Activated CD8-positive, alpha-beta memory T cell treated with anti-CD3 and anti-CD28 coated beads for 48 hours (primary cell): ENCODE data around the gene BRD1.
"Not testable (repeated sequence)": the region's sequence is repeated elsewhere in the genome, so short reads cannot be mapped to it uniquely, and the experiment has no call there.

Source experiments
- DNase-seq, 3 experiments: peaks; one replicate each; pipeline ENCODE4 v3.0.0-alpha.2; 2020; ENCODE audit warnings: low read depth in 2 of 3, low spot score in 2 of 3

Gene BRD1

DNA sequence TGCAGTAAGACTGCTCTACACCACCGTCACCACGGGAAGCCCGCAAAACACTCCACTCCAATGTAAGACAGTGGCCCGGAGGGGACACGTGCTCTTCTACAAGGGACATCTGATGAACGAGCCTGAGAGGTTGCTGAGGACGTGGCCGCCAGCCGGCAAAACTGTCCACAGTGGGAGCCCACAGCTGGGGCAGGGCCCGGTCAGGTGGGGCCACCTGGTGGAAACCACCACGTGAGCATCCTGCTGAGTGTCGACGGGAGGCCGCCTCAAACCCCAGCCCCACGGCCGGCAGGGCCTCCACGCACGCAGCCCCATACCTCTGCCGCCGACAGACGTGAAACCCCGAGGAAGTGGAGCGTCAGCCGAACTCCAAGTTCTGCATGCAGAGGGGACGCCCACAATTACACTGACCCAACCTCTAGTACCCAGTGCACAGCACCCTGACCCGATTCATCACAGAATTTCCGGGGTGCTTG lies 42.6 kb downstream of the BRD1 start:
- no peak for DNase-seq

DNA sequence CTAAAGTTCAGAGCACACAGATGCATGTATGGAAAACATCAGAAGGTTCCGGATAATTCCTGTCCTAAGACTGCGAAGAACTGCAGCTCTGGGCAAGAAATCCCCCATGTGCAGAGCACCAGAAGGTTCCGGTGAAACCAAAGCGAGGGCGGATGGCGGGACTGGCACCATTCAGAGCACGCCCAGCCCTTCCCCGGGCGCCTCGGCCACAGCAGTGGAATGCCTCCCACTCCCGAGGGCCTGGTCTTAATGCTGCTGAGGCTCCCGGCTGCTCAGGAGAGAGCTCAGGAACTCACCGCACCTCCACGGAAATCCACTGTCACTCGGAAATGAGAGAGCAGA lies 43.1 kb downstream of the BRD1 start:
- DNase-seq: no peak

GRCh38 chr22:49783926-49784629 lies 43.6 kb downstream of the BRD1 start:
- no peak for DNase-seq

DNA sequence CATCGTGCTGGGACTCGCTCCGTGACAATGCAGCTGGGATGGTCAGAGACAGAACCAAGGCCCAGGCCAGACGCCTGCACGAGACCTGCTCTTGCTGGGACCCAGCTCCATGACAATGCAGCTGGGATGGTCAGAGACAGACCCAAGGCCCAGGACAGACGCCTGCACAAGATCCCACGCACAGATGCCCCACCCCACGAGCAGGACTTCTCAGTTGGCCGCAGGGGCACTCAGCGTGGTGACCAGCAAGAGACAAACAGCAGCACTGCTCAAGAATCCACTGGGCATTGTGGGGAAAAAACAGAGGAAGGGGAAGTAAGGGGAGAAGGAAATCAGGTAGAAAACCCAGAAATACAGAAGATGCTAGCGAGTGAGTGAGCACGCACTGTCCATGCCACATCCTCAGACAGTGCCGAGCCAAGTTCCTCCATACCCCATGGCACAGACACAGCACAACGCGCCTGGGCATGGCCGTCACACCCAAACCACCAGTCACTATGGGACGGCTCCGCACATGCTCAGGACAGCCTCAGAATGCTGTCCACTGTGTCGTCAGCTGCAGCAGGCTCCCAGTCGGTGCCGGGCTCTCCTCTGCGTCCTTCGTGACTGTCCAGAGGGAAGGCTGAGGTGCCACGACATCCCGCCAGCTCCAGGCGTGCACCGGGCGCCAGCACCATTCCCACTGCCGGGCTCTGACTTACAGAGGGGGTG lies 44.5 kb downstream of the BRD1 start:
- DNase-seq: no peak

- DNase-seq: not testable (repeated sequence)
Measured at GRCh38 chr22:49781886-49782285, 45.8 kb downstream of the BRD1 start.

- no peak for DNase-seq
Measured at GRCh38 chr22:49781289-49781782, 46.3 kb downstream of the BRD1 start.

DNA sequence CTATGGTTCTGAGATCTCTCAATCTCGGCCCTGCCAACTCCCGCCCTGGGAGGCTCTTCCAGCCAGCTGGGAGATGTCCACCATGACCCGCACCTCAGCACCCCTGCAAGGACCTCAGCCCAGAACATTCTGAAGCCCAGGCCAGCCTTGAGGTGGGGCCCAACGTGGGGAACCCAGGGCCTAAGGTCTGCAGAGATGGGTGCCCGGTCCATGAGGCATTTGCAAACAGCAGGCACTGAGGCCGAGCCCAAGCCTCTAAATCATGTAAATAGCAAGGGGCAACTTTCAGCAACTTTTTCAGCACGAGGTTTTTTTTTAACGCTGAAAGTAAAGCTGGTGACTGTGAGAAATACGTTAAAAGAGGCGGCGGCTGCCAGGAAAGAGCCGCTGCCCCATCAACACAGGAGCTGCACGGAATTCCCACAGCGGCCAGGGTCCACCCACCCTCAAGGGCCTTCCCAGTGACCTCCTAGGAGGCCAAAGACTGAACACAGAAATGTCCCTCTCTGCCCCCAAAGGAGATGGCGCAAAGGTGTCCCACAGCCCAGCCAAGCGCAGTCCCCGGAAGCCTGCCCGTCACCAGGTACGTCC lies 46.9 kb downstream of the BRD1 start:
- DNase-seq: no peak

DNA sequence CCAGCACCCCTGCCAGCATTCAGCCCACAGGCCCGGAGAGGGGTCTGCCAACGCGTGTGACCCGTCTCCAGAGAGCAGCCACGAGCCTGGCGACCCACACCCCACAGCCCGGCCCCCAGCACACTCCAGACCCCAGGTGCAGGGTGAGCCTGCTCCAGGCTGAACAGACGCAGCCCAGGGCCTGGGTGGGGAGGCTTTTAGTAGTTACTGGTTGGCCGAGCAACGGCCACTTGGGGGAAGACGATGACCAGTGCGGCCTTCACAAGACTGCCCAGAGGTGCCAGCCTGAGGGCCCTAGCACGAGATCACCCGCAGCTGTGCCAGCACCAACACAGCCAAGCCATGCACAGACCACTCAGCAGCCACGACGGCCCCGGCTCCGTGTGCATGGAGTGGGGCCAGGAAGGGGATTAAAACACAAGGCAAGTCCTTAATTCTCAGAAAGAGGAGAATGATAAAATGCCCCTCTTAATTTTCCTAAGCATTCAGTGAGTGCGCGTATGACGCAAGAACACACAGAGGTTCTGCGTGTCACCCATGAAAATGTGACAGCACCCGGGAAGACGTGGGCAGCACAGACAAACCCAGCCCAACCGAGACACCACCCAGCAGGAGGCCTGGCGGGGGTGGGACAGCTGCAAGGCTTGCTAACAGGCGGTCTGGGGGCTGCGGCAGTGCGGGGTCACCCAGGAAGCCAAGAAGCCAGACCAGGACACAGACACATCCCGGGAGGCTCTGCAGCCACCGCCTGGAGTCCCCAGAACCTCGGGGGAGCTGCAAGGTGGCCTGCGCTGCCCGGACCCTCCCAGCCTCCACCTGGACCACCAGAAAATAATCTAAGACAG lies 47.6 kb downstream of the BRD1 start:
- DNase-seq: no peak

GRCh38 chr22:49779211-49779610 lies 48.5 kb downstream of the BRD1 start:
- DNase-seq: no peak

- DNase-seq: no peak
Measured at GRCh38 chr22:49777569-49778249, 50.0 kb downstream of the BRD1 start.

GRCh38 chr22:49776891-49777290 lies 50.8 kb downstream of the BRD1 start:
- no peak for DNase-seq

- DNase-seq: no peak
Measured at GRCh38 chr22:49775867-49776511, 51.7 kb downstream of the BRD1 start.

DNA sequence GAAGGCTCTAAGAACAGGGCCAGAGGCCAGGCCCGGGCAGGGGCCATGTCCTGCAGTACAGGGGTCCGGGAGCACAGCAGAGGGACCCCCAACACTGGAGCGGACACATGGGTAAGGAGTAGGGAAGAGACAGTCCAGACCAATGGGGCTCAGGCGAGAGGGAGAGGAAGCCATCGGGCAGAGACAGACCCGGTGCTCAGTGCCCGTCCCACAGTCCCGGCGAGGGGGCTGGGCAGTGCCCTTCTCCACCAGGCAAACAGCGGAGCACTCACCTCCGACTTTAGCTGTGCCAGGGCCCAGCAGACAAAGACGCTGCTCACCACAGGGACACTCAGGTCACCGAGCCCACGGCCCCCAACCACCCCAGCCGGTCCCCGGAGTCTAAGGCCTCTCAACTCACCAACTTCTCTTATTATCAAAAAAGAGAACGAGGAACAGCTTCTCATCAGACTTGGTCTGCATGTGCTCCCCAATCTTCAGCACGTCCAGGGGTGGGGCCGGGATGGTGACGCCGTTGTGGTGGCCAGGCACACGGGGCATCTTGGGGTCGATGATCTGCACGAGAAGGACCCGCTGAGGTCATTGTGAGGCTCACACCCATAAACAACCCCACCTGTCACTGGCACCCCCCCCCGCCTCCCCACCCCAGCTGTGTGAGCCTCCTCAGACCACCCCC lies 52.3 kb downstream of the BRD1 start:
- DNase-seq: no peak

GRCh38 chr22:49774499-49775151 lies 53.0 kb downstream of the BRD1 start:
- DNase-seq: no peak

DNA sequence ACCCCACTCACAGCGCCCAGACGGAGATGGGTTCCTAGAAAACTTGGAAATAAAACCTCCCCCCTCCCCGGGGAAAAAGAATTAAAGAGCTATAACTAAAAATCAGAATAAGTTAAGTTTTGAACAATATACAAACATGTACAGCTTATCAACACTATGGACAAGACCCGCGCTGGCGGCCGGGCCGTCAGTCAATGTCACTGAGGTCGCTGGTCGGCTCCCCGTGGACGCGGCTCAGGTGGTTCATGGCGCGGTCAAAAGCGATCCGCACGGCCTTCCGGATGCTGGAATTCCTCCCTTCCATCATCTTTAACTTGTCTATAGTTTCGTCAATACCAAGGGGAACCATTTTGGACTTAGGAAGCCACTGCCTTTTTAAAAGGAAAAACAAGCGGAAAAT lies 53.6 kb downstream of the BRD1 start:
- DNase-seq: no peak

- DNase-seq: no peak
Measured at GRCh38 chr22:49773531-49773930, 54.1 kb downstream of the BRD1 start.

GRCh38 chr22:49772692-49773091 lies 55.0 kb downstream of the BRD1 start:
- no peak for DNase-seq

DNA sequence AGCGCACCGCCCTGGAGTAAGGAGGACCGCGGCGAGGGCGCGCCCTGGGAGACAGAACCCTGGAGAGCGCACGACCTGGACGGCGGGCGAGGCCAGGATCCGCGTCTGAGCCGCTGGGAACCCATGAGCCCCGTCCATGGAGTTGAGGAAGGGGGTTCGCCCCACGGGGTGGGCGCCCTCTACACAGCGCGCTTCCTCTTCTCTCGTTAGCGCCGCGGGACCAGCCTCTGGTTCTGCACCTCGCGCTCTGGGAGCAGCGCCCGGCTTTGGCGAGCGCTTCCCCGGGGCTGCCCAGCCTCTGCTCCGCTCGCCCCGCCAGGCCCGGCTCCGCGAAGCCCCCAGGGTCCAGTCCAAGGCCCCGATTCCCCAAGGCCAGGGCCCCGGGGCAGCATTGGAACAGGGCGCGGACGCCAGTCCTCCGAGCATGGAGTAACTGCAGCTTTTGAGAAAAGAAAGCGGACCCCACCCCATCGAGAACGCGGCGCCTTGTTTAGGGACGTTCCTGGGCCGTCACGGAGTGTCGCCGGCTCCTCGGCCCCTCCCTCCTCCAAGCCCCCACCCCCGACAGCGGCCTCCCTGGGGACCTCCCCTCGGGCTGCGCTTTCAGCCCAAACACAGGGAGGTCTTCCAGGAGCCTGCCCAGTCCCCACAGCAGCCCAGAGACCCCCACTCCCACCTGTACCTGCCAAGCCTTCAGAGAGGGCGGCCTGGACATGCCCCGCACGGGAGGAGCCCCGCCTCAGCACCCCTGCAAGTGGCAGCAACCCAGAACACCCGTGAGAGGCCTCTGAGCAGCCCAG lies 56.2 kb downstream of the BRD1 start:
- no peak for DNase-seq
